Measurements from ENCODE around the gene PKP1. TPM values are rescaled to one million over a fixed set of nuclear protein-coding genes. Genes with fewer than 3 reads are reported as not detected.

PKP1 gene
- total and polyA plus RNA-seq, 7 donors, result 0.32 to 6.7 (median 2.4) TPM

DNA sequence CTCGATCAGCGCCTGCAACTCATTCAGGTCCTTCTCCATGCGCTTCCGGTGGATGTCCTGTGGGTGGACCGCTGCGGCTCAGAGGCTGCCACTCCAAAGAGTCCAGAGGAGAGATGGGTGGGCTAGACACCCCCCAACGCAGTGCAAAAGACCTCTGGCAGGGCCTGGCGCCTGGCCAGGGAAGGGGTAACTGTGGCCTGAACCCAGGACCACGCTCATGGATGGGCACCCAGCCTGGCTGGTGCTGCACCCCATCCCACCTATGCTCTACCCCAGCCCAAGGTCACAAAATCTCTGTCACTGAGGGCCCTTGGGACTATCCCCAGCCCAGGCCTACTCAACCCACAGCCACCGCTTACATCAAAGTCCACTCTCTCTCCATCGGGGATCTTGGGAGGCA lies 81.9 kb downstream of the PKP1 start:
- Histone ChIP-seq H3K27ac (no peak overlapping the region), H3K4me3 (no peak overlapping the region), H3K27me3 (ENCODE audit: insufficient read depth in 3 of 3, low read length in 2 of 3) (no peaks in the 10 kb centered on the region), H3K4me1 (no peaks in the 10 kb centered on the region), H3K36me3 (ENCODE audit: insufficient read depth in 1 of 2, low read depth in 1 of 2) (no peaks in the 10 kb centered on the region), H3K9me3 (no peaks in the 10 kb centered on the region)
- DNase-seq, result peak in 1 of 2 donors; percentile 49
- intact Hi-C loops (cut with DNase I), result no loop called here
- 78 to 87% (median 87%) methylated on average over 11 of the region's 11 CpGs for WGBS, 3 donors
- ATAC-seq, result no peak
- TF ChIP-seq, protein P1, sequence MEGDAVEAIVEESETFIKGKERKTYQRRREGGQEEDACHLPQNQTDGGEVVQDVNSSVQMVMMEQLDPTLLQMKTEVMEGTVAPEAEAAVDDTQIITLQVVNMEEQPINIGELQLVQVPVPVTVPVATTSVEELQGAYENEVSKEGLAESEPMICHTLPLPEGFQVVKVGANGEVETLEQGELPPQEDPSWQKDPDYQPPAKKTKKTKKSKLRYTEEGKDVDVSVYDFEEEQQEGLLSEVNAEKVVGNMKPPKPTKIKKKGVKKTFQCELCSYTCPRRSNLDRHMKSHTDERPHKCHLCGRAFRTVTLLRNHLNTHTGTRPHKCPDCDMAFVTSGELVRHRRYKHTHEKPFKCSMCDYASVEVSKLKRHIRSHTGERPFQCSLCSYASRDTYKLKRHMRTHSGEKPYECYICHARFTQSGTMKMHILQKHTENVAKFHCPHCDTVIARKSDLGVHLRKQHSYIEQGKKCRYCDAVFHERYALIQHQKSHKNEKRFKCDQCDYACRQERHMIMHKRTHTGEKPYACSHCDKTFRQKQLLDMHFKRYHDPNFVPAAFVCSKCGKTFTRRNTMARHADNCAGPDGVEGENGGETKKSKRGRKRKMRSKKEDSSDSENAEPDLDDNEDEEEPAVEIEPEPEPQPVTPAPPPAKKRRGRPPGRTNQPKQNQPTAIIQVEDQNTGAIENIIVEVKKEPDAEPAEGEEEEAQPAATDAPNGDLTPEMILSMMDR (IDR thresholded peaks at IDR 0.05), result no peak

DNA sequence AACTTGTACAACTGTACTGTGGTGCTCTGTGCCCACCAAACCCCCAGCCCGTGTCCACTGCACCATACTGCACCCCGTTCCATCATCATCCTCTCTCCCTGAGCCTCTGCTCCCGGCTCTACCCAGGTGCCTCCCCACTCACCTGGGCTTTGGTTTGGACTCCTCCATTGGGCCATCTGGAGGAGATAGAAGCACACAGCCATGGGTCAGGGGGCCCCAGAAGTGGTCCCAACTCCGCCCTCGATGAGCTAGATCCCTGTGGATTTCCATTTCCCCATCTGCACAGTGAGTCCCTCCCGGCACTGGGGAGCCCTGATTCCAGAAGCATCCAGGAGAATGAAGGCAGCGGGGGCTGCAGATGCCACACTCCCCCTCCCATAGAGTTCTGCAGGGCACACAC lies 83.4 kb downstream of the PKP1 start:
- H3K27me3 ChIP-seq (ENCODE audit: insufficient read depth in 3 of 3, low read length in 2 of 3), result peaks cover 0 to 2% (median 0%) of the 10 kb centered on the region in 3 donors
- TF ChIP-seq, protein P1 (IDR thresholded peaks at IDR 0.05), result no peak
- H3K36me3 ChIP-seq (ENCODE audit: insufficient read depth in 1 of 2, low read depth in 1 of 2), result no peaks in the 10 kb centered on the region
- no peak overlapping the region for H3K27ac ChIP-seq
- no peaks in the 10 kb centered on the region for H3K4me1 ChIP-seq
- intact Hi-C loops (cut with DNase I), result no loop called here
- 79 to 86% (median 80%) methylated on average over 7 of the region's 7 CpGs for WGBS, 3 donors
- ATAC-seq (no peak), DNase-seq (no peak)
- no peaks in the 10 kb centered on the region for H3K9me3 ChIP-seq
- no peak overlapping the region for H3K4me3 ChIP-seq

DNA sequence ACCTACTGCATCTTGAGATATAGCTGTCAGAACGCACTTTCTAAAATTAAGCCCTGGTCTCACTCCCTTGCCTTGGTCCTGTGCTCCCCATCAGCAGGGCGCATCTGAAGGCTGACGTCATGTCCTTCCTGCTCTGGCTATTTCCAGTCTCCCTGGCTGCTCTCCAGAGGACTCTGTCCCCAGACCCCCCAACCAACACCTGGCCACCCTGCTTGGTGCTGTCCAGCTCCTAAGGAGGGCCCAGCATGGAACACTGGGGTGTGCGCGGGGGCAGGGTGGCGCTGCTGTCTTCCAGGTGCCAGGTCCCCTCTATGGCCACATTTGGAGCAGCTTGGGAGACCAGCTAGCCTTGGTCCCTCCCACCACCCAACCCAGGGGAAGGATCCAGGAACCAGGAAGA lies 85.9 kb downstream of the PKP1 start:
- peaks cover 0 to 3% (median 0%) of the 10 kb centered on the region in 3 donors for H3K27me3 ChIP-seq (ENCODE audit: insufficient read depth in 3 of 3, low read length in 2 of 3)
- 66 to 79% (median 73%) methylated on average over 6 of the region's 6 CpGs for WGBS, 3 donors
- H3K4me1 ChIP-seq, result no peaks in the 10 kb centered on the region
- H3K27ac ChIP-seq, result no peak overlapping the region
- H3K9me3 ChIP-seq, result no peaks in the 10 kb centered on the region
- DNase-seq (no peak), ATAC-seq (peak in 1 of 4 donors; percentile 30)
- TF ChIP-seq, protein P1 (IDR thresholded peaks at IDR 0.05), result no peak
- H3K36me3 ChIP-seq (ENCODE audit: insufficient read depth in 1 of 2, low read depth in 1 of 2), result no peaks in the 10 kb centered on the region
- intact Hi-C loops (cut with DNase I), result no loop called here
- H3K4me3 ChIP-seq, result no peak overlapping the region

DNA sequence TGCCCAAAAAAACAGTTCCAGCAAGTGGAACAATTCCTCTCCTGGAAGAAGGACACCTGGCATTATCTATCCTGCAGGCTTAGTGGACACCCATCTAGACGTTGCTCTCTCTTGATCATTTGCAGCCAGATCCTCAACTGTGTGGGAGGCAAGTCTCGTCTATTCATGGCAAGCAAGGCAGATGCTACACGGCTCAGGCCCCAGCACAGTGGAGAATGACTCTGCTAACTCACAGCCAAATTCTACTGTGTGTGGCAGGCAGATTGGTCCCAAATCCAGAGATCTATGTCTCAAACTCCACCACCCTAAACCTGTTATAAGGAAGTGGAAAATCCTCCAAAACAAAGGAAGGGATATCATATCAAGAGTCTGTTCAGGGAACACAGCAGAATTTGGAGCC lies 87.2 kb downstream of the PKP1 start:
- Histone ChIP-seq H3K27me3 (ENCODE audit: insufficient read depth in 3 of 3, low read length in 2 of 3) (peaks cover 0 to 5% (median 0%) of the 10 kb centered on the region in 3 donors), H3K4me3 (no peak overlapping the region), H3K27ac (no peak overlapping the region), H3K4me1 (no peaks in the 10 kb centered on the region), H3K36me3 (ENCODE audit: insufficient read depth in 1 of 2, low read depth in 1 of 2) (no peaks in the 10 kb centered on the region), H3K9me3 (no peaks in the 10 kb centered on the region)
- TF ChIP-seq, protein P1 (IDR thresholded peaks at IDR 0.05), result no peak
- intact Hi-C loops (cut with DNase I), result no loop called here
- no peak for DNase-seq
- 57 to 75% (median 70%) methylated on average over 3 of the region's 3 CpGs for WGBS, 3 donors
- no peak for ATAC-seq

DNA sequence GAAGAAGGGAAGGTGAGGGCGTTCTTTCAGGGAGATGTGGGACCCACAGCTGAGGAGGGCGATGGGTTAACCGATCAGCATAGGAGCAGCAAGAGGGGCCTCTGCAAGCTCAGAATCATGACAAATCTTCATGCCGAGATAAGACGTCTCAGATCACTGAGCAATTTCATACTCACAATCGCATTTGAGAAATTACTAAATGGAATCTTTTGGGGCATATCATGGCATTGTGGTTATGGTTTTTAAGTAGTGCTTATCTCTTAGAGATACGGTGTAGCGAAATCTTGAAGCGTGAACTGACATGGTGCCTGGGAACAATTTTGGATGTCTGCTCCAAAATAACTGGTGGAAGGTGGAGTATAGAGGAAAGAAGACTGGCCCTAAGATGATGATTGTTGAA lies 88.0 kb downstream of the PKP1 start:
- ATAC-seq (no peak), DNase-seq (no peak)
- intact Hi-C loops (cut with DNase I), result no loop called here
- TF ChIP-seq, protein P1 (IDR thresholded peaks at IDR 0.05), result no peak
- Histone ChIP-seq H3K4me1 (no peaks in the 10 kb centered on the region), H3K36me3 (ENCODE audit: insufficient read depth in 1 of 2, low read depth in 1 of 2) (no peaks in the 10 kb centered on the region), H3K9me3 (no peaks in the 10 kb centered on the region), H3K27me3 (ENCODE audit: insufficient read depth in 3 of 3, low read length in 2 of 3) (peaks cover 0 to 5% (median 0%) of the 10 kb centered on the region in 3 donors), H3K4me3 (no peak overlapping the region), H3K27ac (no peak overlapping the region)
- WGBS, 3 donors, result 89 to 95% (median 93%) methylated on average over 9 of the region's 9 CpGs

Data from psoas muscle (tissue), 8 donors.